OCI-LY3 (cell line): Measurements from ENCODE around the gene PLVAP.
A peak's percentile ranks its signal among the peaks of the same experiment; 100 is the strongest.

Experiments used
- H2AFZ ChIP-seq: fragments of 200-600, 300-600 bp; shearing (Covaris generic); 2 replicates; pipeline ENCODE4 v1.6.0; 2014; ENCODE audit warnings: antibody characterized with exemption, low read depth, low read length
- H3K27ac ChIP-seq: fragments of 200-600, 300-600 bp; sonication (generic); 2 replicates; pipeline ENCODE4 v1.5.1; 2014; ENCODE audit warnings: mild to moderate bottlenecking, low read length, moderate library complexity, mixed read lengths
- H3K27me3 ChIP-seq: fragments of 200-600, 300-600 bp; sonication (generic); 2 replicates; pipeline ENCODE4 v1.6.1; 2014; ENCODE audit warnings: low read depth, low read length, mixed read lengths
- H3K36me3 ChIP-seq: fragments of 200-600, 300-600 bp; sonication (generic); replicated peaks from 2 replicates; pipeline ENCODE3; 2014; ENCODE audit warnings: low read depth, low read length, mixed read lengths
- H3K4me1 ChIP-seq: fragments of 300-600, 200-600 bp; sonication (generic); 2 replicates; pipeline ENCODE4 v1.6.1; 2014; ENCODE audit warnings: low read length, mixed read lengths
- H3K4me2 ChIP-seq: fragments of 200-600, 300-600 bp; sonication (generic); 2 replicates; pipeline ENCODE4 v1.6.1; 2014; ENCODE audit warnings: low read length, mixed read lengths
- H3K4me3 ChIP-seq: fragments of 300-600, 200-600 bp; sonication (generic); 2 replicates; pipeline ENCODE4 v1.5.1; 2014; ENCODE audit warnings: antibody characterized with exemption, mild to moderate bottlenecking, low read length, moderate library complexity
- H3K79me2 ChIP-seq: fragments of 300-600, 200-600 bp; shearing (Covaris generic); 2 replicates; pipeline ENCODE4 v1.6.1; 2014; ENCODE audit warnings: mild to moderate bottlenecking, low read length, mixed read lengths
- H3K9ac ChIP-seq: fragments of 300-600, 200-600 bp; shearing (Covaris generic); 2 replicates; pipeline ENCODE4 v1.6.0; 2014; ENCODE audit warnings: mild to moderate bottlenecking, low read length, moderate library complexity
- H3K9me3 ChIP-seq: fragments of 200-600, 300-600 bp; shearing (Covaris generic); 2 replicates; pipeline ENCODE4 v1.6.1; 2014; ENCODE audit warnings: low read length, mixed read lengths; ENCODE audit not compliant: insufficient read depth
- H4K20me1 ChIP-seq: fragments of 200-600, 300-600 bp; sonication (generic); 2 replicates; pipeline ENCODE4 v1.6.1; 2016; ENCODE audit warnings: low read length, mixed read lengths; ENCODE audit not compliant: insufficient read depth
- CTCF ChIP-seq: fragments of 200-600, 300-600 bp; sonication (generic); IDR thresholded peaks from 2 replicates; pipeline ENCODE4 v1.5.1; 2014; ENCODE audit warnings: antibody characterized with exemption, low read length, low read depth
- EZH2phosphoT487 ChIP-seq: fragments of 200-600 bp; shearing (Covaris generic); IDR thresholded peaks from 2 replicates; pipeline ENCODE4 v1.6.1; 2018; ENCODE audit warnings: antibody characterized with exemption, mixed run types, low read depth

The PLVAP gene

GRCh38 chr19:17404621-17405249 is 27.6 kb upstream of the PLVAP start:
- H2AFZ ChIP-seq = peak overlapping the region; percentile 71; the same call in 1 of the 2 replicates
- H4K20me1 ChIP-seq = no peaks in the 10 kb centered on the region; the same call in 1 of the 2 replicates
- peaks cover 36% of the 10 kb centered on the region for H3K79me2 ChIP-seq
- H3K9me3 ChIP-seq = no peaks in the 10 kb centered on the region
- H3K27me3 ChIP-seq = no peaks in the 10 kb centered on the region
- TF ChIP-seq CTCF (no peak), EZH2phosphoT487 (no peak)
- H3K27ac ChIP-seq = peak overlapping the region; percentile 81
- peak overlapping the region; percentile 98 for H3K4me2 ChIP-seq
- H3K4me1 ChIP-seq = peaks cover 33% of the 10 kb centered on the region
- H3K4me3 ChIP-seq = peak overlapping the region; percentile 83
- peaks cover 15% of the 10 kb centered on the region for H3K36me3 ChIP-seq
- H3K9ac ChIP-seq = peak overlapping the region; percentile 83

- H3K9ac ChIP-seq = peak overlapping the region; percentile 83
- no peaks in the 10 kb centered on the region; the same call in 1 of the 2 replicates for H4K20me1 ChIP-seq
- H3K4me3 ChIP-seq = peak overlapping the region; percentile 83
- H3K4me1 ChIP-seq = peaks cover 33% of the 10 kb centered on the region
- peak overlapping the region; percentile 81 for H3K27ac ChIP-seq
- H3K27me3 ChIP-seq = no peaks in the 10 kb centered on the region
- no peak for TF ChIP-seq CTCF
- no peak for TF ChIP-seq EZH2phosphoT487
- no peak overlapping the region for H2AFZ ChIP-seq
- peak overlapping the region; percentile 98 for H3K4me2 ChIP-seq
- no peaks in the 10 kb centered on the region for H3K9me3 ChIP-seq
- peaks cover 36% of the 10 kb centered on the region for H3K79me2 ChIP-seq
- H3K36me3 ChIP-seq = peaks cover 15% of the 10 kb centered on the region
These were observed 26.9 kb upstream of the PLVAP start for GRCh38 chr19:17404015-17404414.

DNA sequence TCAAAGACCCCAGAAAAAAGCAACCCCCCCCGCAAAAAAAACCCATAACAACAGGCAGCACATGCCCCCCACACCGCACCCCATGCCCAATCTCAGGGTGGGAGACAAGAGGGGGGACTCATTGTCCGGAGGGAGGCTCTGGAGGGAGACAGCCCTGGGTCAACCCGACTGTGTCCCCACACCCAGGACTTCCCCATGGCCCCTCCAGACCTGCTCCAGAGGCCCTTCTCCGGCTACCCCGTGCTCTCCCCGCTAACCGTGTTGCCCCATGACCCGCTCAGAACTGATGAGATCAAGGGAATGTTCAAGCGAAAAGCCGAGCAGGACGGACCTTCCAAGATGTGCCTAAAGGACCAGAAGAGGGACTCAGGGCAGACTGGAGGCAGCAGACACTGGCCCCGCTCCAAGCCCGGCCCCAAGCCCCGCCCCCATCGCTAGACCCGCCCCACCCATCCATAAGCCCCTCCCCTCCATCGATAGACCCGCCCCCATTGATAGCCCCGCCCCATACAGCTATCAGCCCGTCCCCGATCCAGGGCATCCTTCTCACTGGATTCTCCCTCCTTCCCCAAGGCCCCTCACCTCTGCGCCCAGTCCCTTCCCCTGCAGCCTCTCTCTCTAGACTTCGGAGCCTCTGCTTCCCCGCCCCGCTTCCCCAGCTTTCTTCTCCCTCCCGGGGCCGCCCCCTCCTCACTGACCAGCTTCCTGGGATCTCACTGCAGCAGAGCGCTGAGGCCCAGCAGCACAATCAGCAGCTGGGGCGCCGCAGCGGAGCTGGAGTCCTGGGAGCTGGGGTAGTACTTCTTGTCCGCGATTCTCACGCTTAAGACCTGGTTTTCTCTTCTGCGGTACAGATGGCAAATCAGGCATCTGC is 26.1 kb upstream of the PLVAP start:
- no peak overlapping the region for H3K4me2 ChIP-seq
- H2AFZ ChIP-seq = no peak overlapping the region
- H3K9ac ChIP-seq = no peak overlapping the region
- H3K4me3 ChIP-seq = no peak overlapping the region
- peaks cover 33% of the 10 kb centered on the region for H3K4me1 ChIP-seq
- H3K79me2 ChIP-seq = peaks cover 36% of the 10 kb centered on the region
- no peaks in the 10 kb centered on the region for H3K9me3 ChIP-seq
- TF ChIP-seq EZH2phosphoT487 = no peak
- no peak for TF ChIP-seq CTCF
- no peak overlapping the region for H3K27ac ChIP-seq
- H3K27me3 ChIP-seq = no peaks in the 10 kb centered on the region
- H3K36me3 ChIP-seq = peaks cover 15% of the 10 kb centered on the region
- H4K20me1 ChIP-seq = no peaks in the 10 kb centered on the region; the same call in 1 of the 2 replicates

GRCh38 chr19:17401628-17402027 is 24.5 kb upstream of the PLVAP start:
- H3K4me3 ChIP-seq = no peak overlapping the region
- peaks cover 28% of the 10 kb centered on the region for H3K4me1 ChIP-seq
- H3K79me2 ChIP-seq = peaks cover 30% of the 10 kb centered on the region
- H3K36me3 ChIP-seq = peaks cover 15% of the 10 kb centered on the region
- H3K4me2 ChIP-seq = no peak overlapping the region
- H2AFZ ChIP-seq = no peak overlapping the region
- TF ChIP-seq EZH2phosphoT487 (no peak), CTCF (no peak)
- H4K20me1 ChIP-seq = no peaks in the 10 kb centered on the region; the same call in 1 of the 2 replicates
- no peaks in the 10 kb centered on the region for H3K9me3 ChIP-seq
- H3K27ac ChIP-seq = no peak overlapping the region
- H3K27me3 ChIP-seq = no peaks in the 10 kb centered on the region
- H3K9ac ChIP-seq = no peak overlapping the region
